ENCODE measurements around the gene SENP1.

DNA sequence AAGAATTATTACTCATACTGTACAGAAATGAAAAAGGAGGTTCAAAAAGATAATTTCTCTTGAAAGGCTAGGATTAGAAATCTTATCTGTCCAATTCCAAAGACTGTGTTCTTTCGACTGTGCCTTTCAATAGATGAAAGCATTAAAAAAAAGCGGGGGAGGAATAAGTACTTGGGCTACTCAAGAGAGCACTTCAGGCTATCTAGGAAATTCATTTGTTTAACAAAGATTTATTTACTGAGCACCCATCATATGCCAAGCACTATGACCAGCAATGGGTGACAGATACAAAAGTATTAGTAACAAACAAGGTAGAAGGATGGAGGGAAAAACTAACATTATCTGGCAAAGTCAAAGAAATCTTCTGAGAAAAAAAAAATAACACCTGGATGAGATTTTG lies 37.4 kb downstream of the SENP1 start:
- TF ChIP-seq POLR2A (IDR thresholded peaks at IDR 0.05) = no peak
- TF ChIP-seq, protein P1, sequence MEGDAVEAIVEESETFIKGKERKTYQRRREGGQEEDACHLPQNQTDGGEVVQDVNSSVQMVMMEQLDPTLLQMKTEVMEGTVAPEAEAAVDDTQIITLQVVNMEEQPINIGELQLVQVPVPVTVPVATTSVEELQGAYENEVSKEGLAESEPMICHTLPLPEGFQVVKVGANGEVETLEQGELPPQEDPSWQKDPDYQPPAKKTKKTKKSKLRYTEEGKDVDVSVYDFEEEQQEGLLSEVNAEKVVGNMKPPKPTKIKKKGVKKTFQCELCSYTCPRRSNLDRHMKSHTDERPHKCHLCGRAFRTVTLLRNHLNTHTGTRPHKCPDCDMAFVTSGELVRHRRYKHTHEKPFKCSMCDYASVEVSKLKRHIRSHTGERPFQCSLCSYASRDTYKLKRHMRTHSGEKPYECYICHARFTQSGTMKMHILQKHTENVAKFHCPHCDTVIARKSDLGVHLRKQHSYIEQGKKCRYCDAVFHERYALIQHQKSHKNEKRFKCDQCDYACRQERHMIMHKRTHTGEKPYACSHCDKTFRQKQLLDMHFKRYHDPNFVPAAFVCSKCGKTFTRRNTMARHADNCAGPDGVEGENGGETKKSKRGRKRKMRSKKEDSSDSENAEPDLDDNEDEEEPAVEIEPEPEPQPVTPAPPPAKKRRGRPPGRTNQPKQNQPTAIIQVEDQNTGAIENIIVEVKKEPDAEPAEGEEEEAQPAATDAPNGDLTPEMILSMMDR (IDR thresholded peaks at IDR 0.05) = no peak

All from ovary (tissue), 3 donors.